ENCODE measurements around the gene OBSL1. TPM values are rescaled to one million over a fixed set of nuclear protein-coding genes. Genes with fewer than 3 reads are reported as not detected.

The OBSL1 gene
- total RNA-seq, 4 donors from 2014 or later = 51.9 to 123 (median 99.2) TPM

DNA sequence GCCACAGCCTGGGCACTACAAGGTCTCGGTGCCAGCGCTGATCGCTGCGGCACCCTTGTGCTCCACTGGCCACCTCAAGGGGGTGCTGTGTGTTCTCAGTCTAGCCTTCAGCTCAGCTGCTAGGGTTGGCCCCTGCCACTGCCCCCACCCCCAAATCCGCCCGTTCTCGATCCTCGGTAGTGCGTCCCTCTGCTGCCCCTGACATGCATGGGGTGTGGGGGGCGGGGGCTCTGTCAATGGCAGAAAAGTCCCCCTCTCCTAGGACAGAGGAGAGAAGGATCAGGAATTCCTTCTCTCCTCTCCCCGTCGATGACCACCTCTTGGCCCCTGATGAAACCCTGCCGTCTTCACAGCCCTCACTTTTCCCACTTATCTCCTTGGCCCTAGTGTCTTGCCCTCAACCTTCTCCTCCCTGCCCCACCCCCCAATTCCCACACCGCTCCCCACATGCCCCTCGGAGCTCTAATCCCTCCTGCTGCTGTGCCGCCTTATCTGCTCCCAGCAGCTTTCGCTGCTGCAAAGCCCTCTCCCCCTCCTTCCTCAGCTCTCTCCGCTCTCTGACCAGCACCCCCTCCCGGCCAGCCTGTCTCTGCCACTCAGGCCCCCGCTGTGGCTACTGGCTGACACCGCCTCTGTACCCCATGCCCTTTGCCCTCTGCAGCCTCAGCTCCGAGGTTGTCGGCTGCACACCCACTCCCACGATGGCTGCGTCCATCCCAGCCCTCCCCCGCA is 61.4 kb downstream of the OBSL1 start:
- no peak overlapping the region for H3K27ac ChIP-seq (replicated peaks in 1 of 4)
- intact Hi-C loops (cut with DNase I) = no loop called here
- no peaks in the 10 kb centered on the region for H3K9me3 ChIP-seq
- H3K4me3 ChIP-seq = peak overlapping the region; percentile 17 to 49 (median 35)
- TF ChIP-seq POLR2AphosphoS5 (IDR thresholded peaks at IDR 0.05) = no peak
- TF ChIP-seq CTCF (IDR thresholded peaks at IDR 0.05) = peak; percentile 47 to 78 (median 73)
- H3K4me1 ChIP-seq = peaks cover 18 to 46% (median 41%) of the 10 kb centered on the region in 4 donors
- 5% methylated on average over 24 of the region's 26 CpGs for WGBS
- H3K36me3 ChIP-seq = peaks cover 7 to 29% (median 23%) of the 10 kb centered on the region in 4 donors
- DNase-seq (ENCODE audit: extremely low spot score) = no peak
- H3K27me3 ChIP-seq = peaks cover 0 to 68% (median 3%) of the 10 kb centered on the region in 4 donors

DNA sequence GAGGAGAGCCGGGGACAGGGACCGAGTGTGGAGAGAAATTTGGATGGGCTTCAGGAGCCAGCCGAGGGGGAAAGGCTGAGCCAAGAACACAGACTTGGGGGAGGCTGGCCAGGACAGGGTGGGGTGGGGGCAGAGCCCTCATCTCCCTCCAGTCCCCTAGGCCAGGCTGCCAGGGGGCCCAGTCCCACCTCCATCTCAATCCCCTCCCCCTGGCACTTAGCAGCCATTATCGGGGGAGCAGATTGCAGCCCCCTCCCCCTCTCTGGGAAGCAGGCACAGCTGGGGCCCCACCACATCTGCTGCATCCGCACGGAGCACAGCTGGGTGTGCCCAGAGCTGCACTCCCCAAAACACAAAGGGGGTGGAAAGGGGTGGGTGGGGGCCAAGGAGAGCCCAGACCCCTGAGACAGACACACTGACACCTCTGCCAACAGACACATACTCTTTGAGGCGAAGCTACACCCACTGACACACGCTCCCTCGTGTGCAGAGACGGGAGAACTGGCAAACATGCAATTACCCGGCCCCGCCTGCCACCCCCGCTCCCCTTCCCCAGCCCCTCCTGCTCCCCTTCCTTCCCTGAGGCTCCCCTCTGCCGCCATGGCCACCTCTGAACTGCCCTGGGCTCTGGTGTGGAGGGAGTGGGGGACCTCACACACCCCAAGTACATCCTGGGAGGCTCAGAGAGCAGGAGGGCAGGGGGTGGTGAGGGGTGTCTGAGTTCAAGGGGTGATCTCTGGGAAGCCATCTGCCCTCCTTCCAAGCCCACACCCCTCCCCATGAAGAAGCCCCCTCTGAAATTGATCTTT is 62.2 kb downstream of the OBSL1 start:
- WGBS = 8% methylated on average over 9 of the region's 14 CpGs
- Histone ChIP-seq H3K9me3 (no peaks in the 10 kb centered on the region), H3K27ac (replicated peaks in 1 of 4) (no peak overlapping the region), H3K4me3 (peak overlapping the region in 2 of 4 donors; percentile 17 to 28), H3K27me3 (peaks cover 0 to 60% (median 0%) of the 10 kb centered on the region in 4 donors), H3K4me1 (peaks cover 15 to 41% (median 35%) of the 10 kb centered on the region in 4 donors), H3K36me3 (peaks cover 7 to 37% (median 31%) of the 10 kb centered on the region in 4 donors)
- intact Hi-C loops (cut with DNase I) = no loop called here
- DNase-seq (ENCODE audit: extremely low spot score) = no peak
- no peak for TF ChIP-seq CTCF (IDR thresholded peaks at IDR 0.05)
- TF ChIP-seq POLR2A (IDR thresholded peaks at IDR 0.05; ENCODE audit: low read depth) = no peak
- no peak for TF ChIP-seq EP300 (IDR thresholded peaks at IDR 0.05)
- TF ChIP-seq POLR2AphosphoS5 (IDR thresholded peaks at IDR 0.05) = no peak

GRCh38 chr2:219508444-219508734 is 63.0 kb downstream of the OBSL1 start:
- 83% methylated on average over 2 of the region's 4 CpGs for WGBS
- H3K9me3 ChIP-seq = no peaks in the 10 kb centered on the region
- H3K27me3 ChIP-seq = peaks cover 0 to 53% (median 0%) of the 10 kb centered on the region in 4 donors
- TF ChIP-seq POLR2AphosphoS5 (IDR thresholded peaks at IDR 0.05) (no peak), POLR2A (IDR thresholded peaks at IDR 0.05; ENCODE audit: low read depth) (no peak), CTCF (IDR thresholded peaks at IDR 0.05) (no peak), EP300 (IDR thresholded peaks at IDR 0.05) (no peak)
- peaks cover 10 to 33% (median 29%) of the 10 kb centered on the region in 4 donors for H3K4me1 ChIP-seq
- intact Hi-C loops (cut with DNase I) = no loop called here
- H3K36me3 ChIP-seq = peaks cover 14 to 44% (median 39%) of the 10 kb centered on the region in 4 donors
- H3K27ac ChIP-seq (replicated peaks in 1 of 4) = no peak overlapping the region
- no peak overlapping the region for H3K4me3 ChIP-seq
- no peak for DNase-seq (ENCODE audit: extremely low spot score)

GRCh38 chr2:219507581-219508443 is 63.5 kb downstream of the OBSL1 start:
- 51% methylated on average over 8 of the region's 8 CpGs for WGBS
- intact Hi-C loops (cut with DNase I) = no loop called here

More at GRCh38 chr2:219507581-219508443, 63.5 kb downstream of the OBSL1 start:
- Histone ChIP-seq H3K4me3 (no peak overlapping the region), H3K36me3 (peaks cover 20 to 50% (median 43%) of the 10 kb centered on the region in 4 donors), H3K9me3 (no peaks in the 10 kb centered on the region), H3K4me1 (peaks cover 10 to 33% (median 28%) of the 10 kb centered on the region in 4 donors), H3K27ac (replicated peaks in 1 of 4) (no peak overlapping the region), H3K27me3 (peaks cover 0 to 47% (median 0%) of the 10 kb centered on the region in 4 donors)
- no peak for DNase-seq (ENCODE audit: extremely low spot score)
- TF ChIP-seq EP300 (IDR thresholded peaks at IDR 0.05) (no peak), POLR2AphosphoS5 (IDR thresholded peaks at IDR 0.05) (no peak), CTCF (IDR thresholded peaks at IDR 0.05) (no peak), POLR2A (IDR thresholded peaks at IDR 0.05; ENCODE audit: low read depth) (no peak)
